HG02884 (cell line): Measurements from ENCODE around the gene POLR3E.

Experiments used
- ATAC-seq: cut with Tn5 transposase; IDR thresholded peaks from one replicate; pipeline ENCODE4 v1.9.1; 2021; ENCODE audit warnings: mild to moderate bottlenecking, moderate library complexity; ENCODE audit not compliant: unreplicated experiment

POLR3E gene

GRCh38 chr16:22381392-22381791 lies 84.2 kb downstream of the POLR3E start:
- ATAC-seq: no peak

- ATAC-seq: no peak
These were observed 86.6 kb downstream of the POLR3E start for GRCh38 chr16:22383827-22384226.
